GM18517 (cell line): ENCODE data around the gene FANK1.
"Not testable (repeated sequence)": the region's sequence is repeated elsewhere in the genome, so short reads cannot be mapped to it uniquely, and the experiment has no call there.

Experiments used
- ATAC-seq: cut with Tn5 transposase; IDR thresholded peaks from one replicate; pipeline ENCODE4 v1.9.1; 2021; ENCODE audit warnings: mild to moderate bottlenecking, moderate library complexity; ENCODE audit not compliant: unreplicated experiment

FANK1 gene

GRCh38 chr10:126016156-126016805, 119.9 kb downstream of the FANK1 start:
- ATAC-seq: no peak

DNA sequence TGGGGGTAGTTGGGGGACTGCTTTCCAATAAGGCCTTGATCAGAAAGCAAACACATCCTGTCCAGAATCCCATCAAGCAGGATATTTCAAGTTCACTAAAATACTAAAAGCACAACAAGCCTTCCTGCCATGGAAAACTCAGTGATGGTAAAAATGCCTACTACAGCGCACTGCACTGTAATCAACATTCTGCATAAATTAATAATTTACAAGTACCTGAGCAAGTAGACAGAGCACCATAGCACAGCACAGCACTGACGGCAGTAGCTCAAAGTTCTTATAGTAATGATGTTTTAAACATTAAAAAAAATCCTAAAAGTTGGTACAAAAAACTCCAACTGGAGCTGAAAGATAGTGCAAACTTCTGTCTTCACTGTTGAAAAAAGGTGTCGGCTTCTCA, 120.5 kb downstream of the FANK1 start:
- ATAC-seq: no peak

DNA sequence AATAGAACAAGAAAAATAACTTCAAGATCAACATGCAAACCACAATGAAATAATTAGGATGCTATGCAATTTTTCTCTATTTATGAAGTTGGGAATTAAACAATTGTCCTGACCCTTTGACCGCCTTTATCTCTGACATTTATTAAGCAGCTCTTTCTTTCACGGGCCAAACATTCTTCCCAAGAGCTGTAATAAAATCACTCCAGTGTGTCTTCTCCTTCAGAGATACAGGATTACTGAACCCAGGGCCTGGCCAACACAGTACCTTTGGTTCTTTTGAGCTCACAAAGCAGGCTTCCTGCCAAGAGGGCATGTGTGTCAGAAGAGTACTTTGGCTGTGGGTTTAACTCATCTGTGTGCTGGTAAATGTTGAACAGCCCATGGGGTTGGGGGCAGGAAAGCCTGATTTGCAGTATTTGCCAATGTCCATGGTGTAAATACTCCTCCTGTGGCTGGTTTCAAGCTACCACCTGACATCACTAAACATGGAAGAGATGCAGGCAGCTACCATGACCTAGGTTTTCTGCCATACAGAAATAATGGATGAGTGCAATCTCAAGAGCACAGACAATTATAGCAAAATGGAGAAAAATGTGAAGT, 121.7 kb downstream of the FANK1 start:
- no peak for ATAC-seq

- no peak for ATAC-seq
Observed at GRCh38 chr10:126021833-126022500, 125.6 kb downstream of the FANK1 start.

DNA sequence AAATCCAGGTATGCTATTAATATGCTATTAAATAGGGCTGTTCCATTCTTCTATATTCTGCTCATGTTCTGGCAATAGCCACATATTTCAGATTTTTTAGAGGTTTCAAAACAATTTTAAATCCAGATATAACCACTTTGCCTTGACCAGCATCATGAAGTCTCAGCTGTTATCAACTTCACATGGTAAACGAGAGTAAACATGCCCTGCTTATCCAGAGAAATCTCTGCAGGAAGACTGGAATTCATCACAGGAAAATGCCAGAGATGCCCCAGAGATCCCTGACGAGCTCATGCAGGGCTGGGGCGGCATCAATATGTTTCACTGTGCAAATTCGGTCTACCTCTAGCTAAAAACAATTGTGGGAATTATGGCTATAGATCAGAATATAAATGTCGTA, 126.5 kb downstream of the FANK1 start:
- no peak for ATAC-seq

- ATAC-seq: no peak
Observed at GRCh38 chr10:126027692-126028091, 131.3 kb downstream of the FANK1 start.

GRCh38 chr10:126029999-126030398, 133.6 kb downstream of the FANK1 start:
- ATAC-seq: no peak

DNA sequence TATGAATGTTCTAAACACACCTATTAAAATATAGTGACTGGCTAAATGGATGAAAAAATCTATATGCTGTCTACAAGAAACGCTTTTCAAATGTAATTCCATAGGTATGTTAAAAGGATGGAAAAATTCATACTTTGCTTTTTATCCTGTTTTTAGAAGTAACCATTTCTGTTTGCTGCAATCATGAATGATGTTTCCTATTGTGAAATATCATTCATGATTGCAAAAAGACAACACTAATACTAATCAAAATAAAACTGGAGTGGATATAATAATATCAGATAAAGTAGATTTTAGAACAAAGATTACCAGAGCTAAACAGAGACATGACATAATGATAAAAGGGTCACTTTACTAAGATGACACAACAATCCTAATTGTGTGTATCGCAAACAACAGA, 138.2 kb downstream of the FANK1 start:
- ATAC-seq: no peak

GRCh38 chr10:126036515-126036914, 140.2 kb downstream of the FANK1 start:
- ATAC-seq: no peak

DNA sequence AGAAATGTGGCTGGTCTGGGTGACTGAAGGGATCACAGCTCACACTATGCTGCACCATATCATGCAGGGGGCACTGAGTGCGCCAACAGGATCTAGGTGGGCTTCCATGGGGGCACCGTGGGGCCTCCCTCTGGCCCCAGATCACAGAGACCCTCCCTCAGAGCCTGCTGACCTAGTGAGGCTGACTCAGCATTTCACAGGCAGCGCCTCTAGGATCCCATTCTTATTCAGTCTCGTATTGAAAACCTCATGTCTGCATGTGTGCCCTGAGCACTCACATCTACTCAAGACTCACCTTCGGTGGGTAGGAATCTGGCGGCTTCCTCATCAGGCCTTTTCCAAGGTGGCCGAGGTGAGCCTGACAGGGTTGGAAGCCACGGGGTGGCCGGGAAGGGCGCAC, 141.6 kb downstream of the FANK1 start:
- ATAC-seq: no peak

DNA sequence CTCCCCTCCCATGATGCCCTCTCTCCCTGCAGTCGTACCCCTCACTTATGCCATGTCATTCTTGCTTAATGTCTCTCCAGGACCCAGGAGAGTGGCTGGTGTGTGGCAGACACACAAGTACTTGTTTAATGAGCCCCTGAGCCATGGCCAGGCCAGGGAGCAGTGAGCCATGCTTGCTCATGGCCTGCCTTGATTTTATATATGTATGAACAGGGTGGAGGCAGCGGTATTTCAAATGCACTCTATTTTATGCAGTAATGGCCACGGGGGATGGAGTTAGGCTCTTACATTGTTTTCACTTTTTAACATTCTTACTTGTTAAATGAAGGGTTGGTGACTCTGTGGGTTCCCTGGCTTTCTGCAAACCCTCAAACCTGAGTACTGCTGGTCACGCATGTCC, 144.8 kb downstream of the FANK1 start:
- no peak for ATAC-seq

DNA sequence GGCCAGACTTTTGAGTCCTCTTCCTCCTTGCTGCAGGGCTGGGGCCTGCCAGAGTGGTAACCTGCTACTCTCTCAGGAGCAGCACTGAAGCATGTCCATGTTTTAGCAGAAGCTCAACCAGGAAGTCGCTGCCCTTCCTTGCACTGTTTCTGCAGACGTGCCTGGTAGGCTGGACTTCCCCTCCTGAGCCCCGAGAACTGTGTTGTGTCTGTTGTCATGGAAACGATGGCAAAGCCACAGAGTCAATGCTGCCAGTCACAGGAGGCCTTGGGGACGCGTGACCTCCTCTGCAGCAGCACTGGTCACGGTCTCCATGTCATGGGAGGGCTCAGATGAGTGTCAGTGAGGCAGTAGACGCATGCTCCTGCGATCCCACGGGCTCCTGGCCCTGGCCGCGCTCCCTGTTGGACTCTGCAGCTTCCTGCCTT, 145.5 kb downstream of the FANK1 start:
- ATAC-seq: peak; percentile 100

- ATAC-seq: peak; percentile 3
Observed at GRCh38 chr10:126042354-126042753, 146.0 kb downstream of the FANK1 start.

- ATAC-seq: no peak
Observed at GRCh38 chr10:126042906-126043305, 146.5 kb downstream of the FANK1 start.

GRCh38 chr10:126043389-126043788, 147.0 kb downstream of the FANK1 start:
- ATAC-seq: no peak

DNA sequence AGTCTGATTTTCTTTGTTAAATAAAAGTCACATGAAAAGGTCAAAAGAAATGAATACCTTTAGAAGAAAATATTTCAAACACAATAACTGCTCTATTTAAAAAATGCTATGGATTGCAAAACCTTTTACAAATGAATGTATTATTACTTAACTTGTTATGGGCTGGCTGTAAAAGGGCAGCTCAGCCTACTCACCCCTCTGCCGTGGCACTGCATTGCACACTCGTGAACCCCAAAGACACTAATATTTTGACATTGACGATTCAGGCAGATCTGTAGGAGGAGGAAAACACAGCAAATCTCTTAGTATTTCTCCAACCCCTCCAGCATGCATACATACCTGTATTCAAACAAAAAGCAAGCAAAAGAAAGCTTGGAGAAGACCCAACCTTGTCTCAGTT, 149.5 kb downstream of the FANK1 start:
- no peak for ATAC-seq

DNA sequence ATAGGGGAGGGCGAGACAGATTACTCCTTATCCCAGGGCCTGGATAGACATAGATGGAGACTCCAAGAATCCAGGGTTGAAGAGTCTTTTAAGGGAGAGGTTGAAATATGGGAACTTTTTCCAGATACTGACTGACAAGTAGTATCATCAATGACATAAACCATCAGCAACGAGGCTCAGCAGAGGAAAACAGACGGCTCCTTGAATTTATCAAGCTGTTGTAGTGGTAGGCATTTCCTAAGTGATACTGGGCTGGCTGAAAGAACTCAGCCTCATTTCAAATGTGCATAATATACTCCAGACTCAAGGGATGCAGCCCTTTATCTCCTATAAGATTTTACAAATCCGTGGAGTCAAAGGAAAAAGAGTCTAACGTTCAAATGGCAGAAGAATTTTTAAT, 150.5 kb downstream of the FANK1 start:
- no peak for ATAC-seq

- not testable (repeated sequence) for ATAC-seq
Observed at GRCh38 chr10:126047749-126048148, 151.4 kb downstream of the FANK1 start.

GRCh38 chr10:126049759-126050700, 153.7 kb downstream of the FANK1 start:
- ATAC-seq: no peak

GRCh38 chr10:126052171-126052570, 155.8 kb downstream of the FANK1 start:
- no peak for ATAC-seq

GRCh38 chr10:126054191-126054590, 157.8 kb downstream of the FANK1 start:
- ATAC-seq: no peak
